ENCODE data around the gene TMEM263.

DNA sequence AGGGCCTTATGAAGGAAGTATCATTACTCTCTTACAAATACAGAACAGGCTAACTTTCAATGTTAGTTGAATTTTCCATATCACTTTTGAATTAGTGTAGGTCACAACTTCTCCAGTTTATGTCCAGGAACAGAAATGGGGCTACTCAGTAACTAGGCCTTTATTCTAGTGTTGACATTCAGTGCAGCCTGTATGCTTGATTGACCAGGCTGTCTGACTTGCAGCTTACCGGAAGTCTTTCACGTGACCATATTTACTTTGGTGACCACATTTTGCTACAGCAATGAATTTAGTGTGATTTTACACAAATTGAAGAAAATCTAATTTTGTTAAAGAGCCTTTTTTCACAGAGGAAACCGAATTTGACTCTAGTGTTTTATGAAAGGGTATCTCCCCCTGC lies 18.8 kb downstream of the TMEM263 start:
- TF ChIP-seq, protein P1, sequence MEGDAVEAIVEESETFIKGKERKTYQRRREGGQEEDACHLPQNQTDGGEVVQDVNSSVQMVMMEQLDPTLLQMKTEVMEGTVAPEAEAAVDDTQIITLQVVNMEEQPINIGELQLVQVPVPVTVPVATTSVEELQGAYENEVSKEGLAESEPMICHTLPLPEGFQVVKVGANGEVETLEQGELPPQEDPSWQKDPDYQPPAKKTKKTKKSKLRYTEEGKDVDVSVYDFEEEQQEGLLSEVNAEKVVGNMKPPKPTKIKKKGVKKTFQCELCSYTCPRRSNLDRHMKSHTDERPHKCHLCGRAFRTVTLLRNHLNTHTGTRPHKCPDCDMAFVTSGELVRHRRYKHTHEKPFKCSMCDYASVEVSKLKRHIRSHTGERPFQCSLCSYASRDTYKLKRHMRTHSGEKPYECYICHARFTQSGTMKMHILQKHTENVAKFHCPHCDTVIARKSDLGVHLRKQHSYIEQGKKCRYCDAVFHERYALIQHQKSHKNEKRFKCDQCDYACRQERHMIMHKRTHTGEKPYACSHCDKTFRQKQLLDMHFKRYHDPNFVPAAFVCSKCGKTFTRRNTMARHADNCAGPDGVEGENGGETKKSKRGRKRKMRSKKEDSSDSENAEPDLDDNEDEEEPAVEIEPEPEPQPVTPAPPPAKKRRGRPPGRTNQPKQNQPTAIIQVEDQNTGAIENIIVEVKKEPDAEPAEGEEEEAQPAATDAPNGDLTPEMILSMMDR (IDR thresholded peaks at IDR 0.05), result no peak
- TF ChIP-seq FOXM1 (IDR thresholded peaks at IDR 0.05; ENCODE audit: low read depth) (no peak), TAF1 (IDR thresholded peaks at IDR 0.05; ENCODE audit: borderline replicate concordance, low read depth, low read length) (no peak), RAD21 (IDR thresholded peaks at IDR 0.05; ENCODE audit: low read length) (no peak), SIN3A (IDR thresholded peaks at IDR 0.05; ENCODE audit: borderline replicate concordance, low read depth, low read length) (no peak), GATA2 (CRISPR knock-in tag; IDR thresholded peaks at IDR 0.05) (no peak), POLR2AphosphoS5 (IDR thresholded peaks at IDR 0.05; ENCODE audit: low read depth, low read length) (no peak), CHD2 (IDR thresholded peaks at IDR 0.05; ENCODE audit: low read length, partially characterized antibody) (no peak), JUND (IDR thresholded peaks at IDR 0.05) (no peak), MEF2A (IDR thresholded peaks at IDR 0.05; ENCODE audit: borderline replicate concordance, low read depth) (no peak), FOSL2 (IDR thresholded peaks at IDR 0.05; ENCODE audit: borderline replicate concordance, low read depth) (no peak), YY1 (IDR thresholded peaks at IDR 0.05; ENCODE audit: low read depth) (no peak)
- TF ChIP-seq, protein P2, sequence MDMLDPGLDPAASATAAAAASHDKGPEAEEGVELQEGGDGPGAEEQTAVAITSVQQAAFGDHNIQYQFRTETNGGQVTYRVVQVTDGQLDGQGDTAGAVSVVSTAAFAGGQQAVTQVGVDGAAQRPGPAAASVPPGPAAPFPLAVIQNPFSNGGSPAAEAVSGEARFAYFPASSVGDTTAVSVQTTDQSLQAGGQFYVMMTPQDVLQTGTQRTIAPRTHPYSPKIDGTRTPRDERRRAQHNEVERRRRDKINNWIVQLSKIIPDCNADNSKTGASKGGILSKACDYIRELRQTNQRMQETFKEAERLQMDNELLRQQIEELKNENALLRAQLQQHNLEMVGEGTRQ (IDR thresholded peaks at IDR 0.05; ENCODE audit: borderline replicate concordance, low read depth, low read length), result no peak
- TF ChIP-seq, protein P3, sequence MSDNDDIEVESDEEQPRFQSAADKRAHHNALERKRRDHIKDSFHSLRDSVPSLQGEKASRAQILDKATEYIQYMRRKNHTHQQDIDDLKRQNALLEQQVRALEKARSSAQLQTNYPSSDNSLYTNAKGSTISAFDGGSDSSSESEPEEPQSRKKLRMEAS (IDR thresholded peaks at IDR 0.05; ENCODE audit: low read depth), result no peak
